GM19099 (cell line): ENCODE results near the gene STARD3.

Experiments used
- POLR2A ChIP-seq: IDR thresholded peaks from 3 replicates; pipeline ENCODE4 v1.6.1; 2011; ENCODE audit warnings: low read depth; ENCODE audit not compliant: insufficient read length; ENCODE audit errors: extremely low read depth

Gene STARD3

DNA sequence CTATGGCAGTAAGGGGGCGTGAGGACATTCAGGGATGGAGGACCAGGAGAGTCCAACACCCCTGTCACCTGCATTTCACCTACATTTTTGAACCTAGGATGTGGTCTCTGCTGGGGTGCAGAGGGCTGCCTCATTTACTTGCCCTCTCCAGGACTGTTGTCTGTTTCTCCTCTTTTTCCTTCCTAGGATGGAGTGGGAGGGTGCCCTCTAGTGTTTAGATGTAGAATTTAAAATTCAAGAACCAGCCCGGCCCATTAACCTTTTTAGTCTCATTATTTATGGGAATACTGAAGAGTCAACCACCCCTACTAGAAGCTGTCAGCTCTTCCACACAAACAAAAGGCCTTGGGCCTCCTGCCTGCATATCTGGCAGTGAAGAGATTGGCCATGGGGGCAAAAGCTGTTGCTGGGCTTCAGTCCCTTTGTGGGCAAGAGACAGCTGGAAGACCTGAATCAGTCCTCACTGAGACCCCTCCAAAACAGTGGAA is 2.5 kb upstream of the STARD3 start:
- no peak for TF ChIP-seq POLR2A

- TF ChIP-seq POLR2A, result no peak
Measured at GRCh38 chr17:39635614-39636176, 1.2 kb upstream of the STARD3 start.

DNA sequence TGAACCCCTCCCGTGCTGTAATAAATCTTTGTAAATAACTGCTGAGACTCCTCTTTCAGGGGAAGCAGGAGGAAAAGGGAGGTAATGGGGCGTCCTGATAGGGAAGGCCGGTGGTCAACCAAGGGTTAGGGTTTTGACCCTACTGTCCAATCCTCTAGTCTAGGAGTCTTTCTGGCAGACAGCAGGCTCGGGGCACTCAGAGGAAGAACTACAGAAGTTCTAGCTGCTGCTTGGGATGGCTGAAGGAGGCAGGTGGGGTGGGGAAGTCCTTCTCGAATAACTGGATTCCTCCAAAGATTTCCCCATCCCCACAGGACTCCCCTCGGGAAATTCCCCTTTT is 387 bp upstream of the STARD3 start:
- no peak for TF ChIP-seq POLR2A

GRCh38 chr17:39638317-39638716 is 1.4 kb downstream of the STARD3 start:
- TF ChIP-seq POLR2A, result no peak

DNA sequence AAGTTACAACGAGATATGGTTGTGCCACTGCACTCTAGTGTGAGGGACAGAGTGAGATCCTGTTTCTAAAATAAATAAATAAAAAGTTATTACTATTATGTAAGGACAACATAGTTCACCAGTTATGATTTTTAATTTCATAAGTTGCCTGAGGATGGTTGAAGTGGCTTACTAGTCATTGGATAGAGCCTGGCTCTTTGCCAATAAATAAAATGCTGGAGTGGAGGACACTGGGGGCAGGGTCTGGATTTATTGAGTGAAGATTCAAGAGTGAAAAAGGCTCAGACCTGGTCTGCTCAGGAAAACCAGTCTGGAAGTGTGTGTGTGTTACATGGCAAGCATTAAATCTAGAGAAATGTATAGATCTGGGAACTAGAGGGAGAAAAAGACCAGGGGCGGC is 2.1 kb downstream of the STARD3 start:
- no peak for TF ChIP-seq POLR2A

GRCh38 chr17:39639566-39640458 is 2.9 kb downstream of the STARD3 start:
- TF ChIP-seq POLR2A, result no peak

DNA sequence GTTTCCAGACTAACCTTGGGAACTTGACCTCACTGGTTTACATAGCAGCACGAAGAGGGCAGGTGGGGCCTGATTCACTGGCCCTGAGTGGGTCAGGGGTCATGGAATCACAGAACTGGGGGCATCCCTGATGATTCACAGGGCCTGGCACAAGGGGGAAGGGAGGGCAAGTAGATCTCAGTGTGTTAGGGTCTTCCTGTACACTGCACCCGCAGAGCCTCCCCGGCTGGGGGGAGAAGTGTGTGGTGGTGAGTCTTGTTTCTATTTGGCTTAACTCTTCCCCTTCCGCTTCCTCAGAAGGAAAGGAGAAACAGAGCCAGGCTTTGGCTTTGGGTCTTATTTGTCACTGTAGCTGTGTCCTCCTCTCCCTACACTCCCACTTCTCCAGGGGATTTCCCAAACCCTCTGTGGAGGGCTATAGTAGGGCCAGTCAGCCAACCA is 3.7 kb downstream of the STARD3 start:
- TF ChIP-seq POLR2A, result no peak

GRCh38 chr17:39641097-39641496 is 4.2 kb downstream of the STARD3 start:
- no peak for TF ChIP-seq POLR2A

DNA sequence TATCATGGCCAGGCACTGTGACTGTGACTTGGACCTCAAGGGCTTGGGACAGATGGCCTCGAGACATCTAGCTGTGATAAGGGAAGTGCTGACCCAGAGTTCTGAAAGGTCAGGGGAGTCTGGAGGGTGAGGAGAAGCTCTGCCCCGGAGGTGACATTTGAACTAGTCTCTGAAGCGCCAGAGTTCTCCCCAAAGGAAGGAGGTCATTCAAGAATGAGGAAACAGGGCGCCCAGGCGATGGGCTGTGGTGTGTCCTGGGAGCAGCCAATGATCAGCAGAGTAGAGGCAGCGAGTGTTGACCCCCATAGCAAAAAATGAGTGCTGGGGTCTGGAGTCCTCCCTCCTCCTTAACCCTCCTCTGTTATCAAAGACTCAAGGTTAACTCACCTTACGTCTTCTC is 4.9 kb downstream of the STARD3 start:
- no peak for TF ChIP-seq POLR2A

DNA sequence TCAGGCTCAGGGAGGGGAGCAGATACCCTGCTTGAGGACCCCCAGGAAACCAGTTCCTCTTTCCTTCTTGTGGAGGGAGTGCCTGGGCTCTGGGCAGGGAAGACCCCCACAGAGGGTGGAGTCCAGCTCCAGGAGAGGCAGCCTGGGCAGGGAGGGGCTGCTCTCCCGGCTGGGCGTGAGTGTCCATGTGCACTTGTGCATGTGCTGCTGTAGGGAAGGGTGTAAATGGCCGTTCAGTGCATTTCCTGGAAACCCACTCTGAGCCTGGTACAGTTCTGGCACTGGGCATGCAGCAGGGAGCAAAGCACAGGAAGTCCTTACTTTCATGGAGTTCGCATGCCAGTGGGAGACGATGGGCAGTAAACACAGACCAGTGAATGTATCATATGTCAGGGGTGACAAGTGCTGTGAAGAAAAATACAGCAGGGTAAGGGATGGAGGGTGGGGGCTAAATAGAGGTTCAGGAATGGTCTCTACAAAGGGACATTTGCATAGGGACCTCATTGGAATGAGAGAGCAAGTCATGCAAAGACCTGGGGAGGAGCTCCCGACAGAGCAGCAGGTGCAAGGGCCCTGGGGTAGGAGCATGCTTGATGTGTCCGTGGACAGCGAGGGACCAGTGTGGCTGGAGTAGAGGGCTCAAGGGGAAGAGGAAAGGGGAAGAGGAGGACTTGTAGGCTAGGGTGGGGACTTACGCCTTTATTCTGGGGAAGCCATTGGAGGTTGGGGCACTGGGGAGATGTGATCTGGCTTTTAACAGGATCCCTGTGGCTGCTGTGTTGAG is 5.5 kb downstream of the STARD3 start:
- TF ChIP-seq POLR2A, result no peak

- no peak for TF ChIP-seq POLR2A
Measured at GRCh38 chr17:39643271-39643670, 6.3 kb downstream of the STARD3 start.

DNA sequence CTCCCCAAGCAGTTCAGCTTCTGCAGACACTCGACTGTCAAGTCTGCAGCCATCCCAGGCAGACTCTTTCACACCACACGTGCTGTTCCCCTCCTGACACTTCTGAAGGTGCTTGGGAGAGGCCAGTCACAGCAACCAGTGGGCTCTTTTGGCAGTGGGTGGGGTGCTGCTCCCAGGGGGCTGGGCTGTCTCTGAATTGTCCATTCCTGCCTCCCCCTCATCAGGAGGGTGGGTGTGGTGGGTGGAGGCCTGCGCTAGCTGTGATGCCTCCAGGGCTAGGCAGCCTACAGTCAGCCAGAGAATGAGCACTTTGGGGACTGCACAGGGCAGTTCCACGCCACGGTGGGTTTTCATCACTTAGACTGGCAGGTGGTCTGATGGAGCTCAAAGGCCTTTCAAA is 10.3 kb downstream of the STARD3 start:
- TF ChIP-seq POLR2A, result no peak

DNA sequence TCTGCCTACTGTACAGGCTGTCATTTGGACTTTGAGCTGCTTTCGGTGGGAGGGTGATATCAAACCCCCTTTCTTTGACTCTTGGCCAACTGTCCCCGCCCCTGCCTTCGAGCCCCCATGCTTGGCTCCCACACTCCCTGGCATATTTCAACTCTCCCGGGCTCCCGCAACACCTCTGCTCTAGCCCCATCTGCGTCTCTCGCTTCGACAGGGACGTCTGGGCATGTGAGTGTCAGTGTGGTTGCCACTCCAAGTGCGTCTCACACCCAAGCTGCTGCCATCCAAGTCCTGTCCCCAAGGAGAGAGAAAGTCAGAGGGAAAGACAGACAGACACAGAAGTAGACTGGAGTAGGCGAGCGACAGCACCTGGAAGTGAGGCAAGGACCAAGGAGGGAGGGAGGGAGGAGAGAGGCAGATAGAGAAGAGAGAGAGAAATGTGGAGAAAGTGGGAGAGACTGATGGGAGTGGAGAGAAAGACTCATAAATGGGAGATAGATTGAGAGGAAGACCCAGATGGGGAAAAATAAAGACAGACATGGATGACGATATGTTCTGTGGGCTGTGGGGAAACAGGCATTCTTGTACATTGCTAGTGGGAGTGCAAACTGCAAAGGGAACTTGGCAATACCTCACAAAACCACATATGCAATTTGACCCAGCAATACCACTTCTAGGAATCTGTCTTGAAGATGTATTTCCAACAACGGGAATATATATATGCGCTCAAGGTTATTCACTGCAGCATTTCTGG is 11.8 kb downstream of the STARD3 start:
- no peak for TF ChIP-seq POLR2A

GRCh38 chr17:39650121-39650579 is 13.2 kb downstream of the STARD3 start:
- no peak for TF ChIP-seq POLR2A
